ENCODE measurements around the gene DCAF12. TPM values are rescaled to one million over a fixed set of nuclear protein-coding genes. Genes with fewer than 3 reads are reported as not detected.
"Not testable (repeated sequence)": the region's sequence is repeated elsewhere in the genome, so short reads cannot be mapped to it uniquely, and the experiment has no call there.

Gene DCAF12
- total RNA-seq, 2 donors from 2014 or later, result 36.9 to 40.8 TPM

DNA sequence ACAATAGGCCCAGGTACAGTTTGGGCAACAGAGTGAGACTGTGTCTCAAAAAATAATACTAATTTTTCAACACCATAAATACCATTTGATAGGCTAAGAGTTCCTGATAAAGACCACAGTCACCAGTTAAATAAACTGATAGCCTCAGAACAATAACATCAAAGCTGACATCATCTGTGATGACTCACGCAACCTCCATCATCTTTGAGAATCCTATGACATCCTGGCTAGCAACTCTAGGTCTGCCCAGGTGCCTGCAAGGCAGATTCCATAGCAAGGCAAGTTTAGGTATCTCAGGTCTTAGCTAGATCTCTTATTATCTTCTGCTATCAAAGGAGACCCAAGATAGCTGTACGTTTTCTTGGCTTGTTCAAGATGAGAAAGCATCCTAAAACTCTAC lies 47.3 kb downstream of the DCAF12 start:
- DNase-seq (no peak), ATAC-seq (no peak)
- intact Hi-C loops (cut with DNase I, micrococcal nuclease), result loop anchor here in 1 of 2 donors (10.0 kb wide), 1 partner anchor 154 kb away; no protein-coding TSS in a partner anchor

DNA sequence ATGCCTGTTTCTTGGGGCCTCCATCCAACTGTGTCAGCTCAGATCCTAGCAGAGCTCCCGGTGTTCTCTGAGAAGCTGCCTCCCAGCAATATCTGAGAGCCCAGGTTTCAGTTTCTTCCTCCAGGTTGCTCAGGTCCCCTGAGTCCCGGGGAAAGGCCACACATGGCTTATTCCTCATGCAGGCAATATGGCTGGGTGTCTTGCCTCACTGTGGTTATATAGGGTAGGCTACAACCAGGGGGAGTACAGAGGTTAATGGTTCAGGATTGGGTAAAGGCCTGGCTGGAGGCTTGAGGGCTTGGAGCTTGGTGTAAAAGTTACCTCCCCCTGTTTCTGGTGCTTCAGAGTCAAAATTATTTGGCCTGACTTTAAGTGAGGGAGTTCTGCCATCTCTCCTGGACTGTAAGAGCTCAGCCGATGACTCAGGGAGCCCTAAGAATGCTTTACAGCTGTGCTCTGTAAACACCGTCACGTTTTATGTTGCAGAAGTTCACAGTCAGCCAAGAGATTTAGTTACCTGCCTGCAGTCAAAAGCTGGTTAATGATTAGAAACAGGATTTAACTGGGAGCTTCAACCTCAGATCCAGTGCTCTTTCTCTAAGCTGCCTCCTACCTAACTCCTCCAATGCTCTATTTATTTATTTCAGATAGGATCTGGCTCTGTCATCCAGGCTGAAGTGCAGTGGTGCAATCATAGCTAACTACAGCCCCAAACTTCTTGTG lies 53.5 kb downstream of the DCAF12 start:
- peak; percentile 24 to 44 for DNase-seq
- intact Hi-C loops (cut with DNase I, micrococcal nuclease), result loop anchor here in 1 of 2 donors (10.0 kb wide), 1 partner anchor 148 kb away; no protein-coding TSS in a partner anchor
- peak; percentile 95 for ATAC-seq

DNA sequence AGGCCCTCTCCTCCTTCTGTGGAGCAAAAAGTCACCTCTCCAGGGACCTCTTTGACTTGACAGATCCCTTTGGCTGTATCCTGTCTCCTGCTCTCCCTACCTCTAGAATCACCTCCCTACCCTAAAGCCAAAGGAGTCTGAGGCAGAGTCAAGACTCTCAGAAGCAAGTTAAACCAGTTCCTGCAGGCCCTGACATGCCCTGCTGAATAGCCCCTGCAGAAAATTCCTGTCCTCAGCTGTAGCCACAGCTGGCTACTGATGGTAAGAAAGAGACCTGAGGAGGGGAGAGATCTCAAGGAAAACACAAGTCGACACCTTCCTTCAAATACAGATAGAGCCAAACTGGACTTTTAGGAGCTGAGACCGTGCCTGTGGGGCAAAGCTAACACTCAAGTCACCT lies 54.1 kb downstream of the DCAF12 start:
- peak; percentile 40 for ATAC-seq
- DNase-seq, result no peak
- intact Hi-C loops (cut with DNase I, micrococcal nuclease), result loop anchor here in 1 of 2 donors (10.0 kb wide), 1 partner anchor 148 kb away; no protein-coding TSS in a partner anchor

- intact Hi-C loops (cut with DNase I, micrococcal nuclease), result loop anchor here in 1 of 2 donors (10.0 kb wide), 1 partner anchor 146 kb away; no protein-coding TSS in a partner anchor
- no peak for DNase-seq
- ATAC-seq, result no peak
Measured at GRCh38 chr9:34070606-34071324, 55.7 kb downstream of the DCAF12 start.

DNA sequence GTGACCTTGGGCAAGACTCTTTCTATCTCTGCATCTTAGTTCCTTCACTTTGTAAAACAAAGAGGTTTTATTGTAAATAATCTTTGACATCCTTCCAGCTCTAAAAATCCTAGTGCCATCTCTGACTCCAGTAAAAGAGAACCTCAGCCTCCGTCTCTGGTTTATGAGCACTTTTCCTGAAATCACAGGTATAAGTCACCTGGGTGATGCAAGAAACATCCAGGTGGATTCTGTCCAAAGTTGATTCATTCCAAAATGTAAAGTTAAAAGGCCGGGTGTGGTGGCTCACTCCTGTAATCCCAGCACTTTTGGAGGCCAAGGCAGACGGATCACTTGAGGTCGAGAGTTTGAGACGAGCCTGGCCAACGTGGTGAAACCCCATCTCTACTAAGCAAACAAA lies 56.7 kb downstream of the DCAF12 start:
- DNase-seq (no peak), ATAC-seq (no peak)
- intact Hi-C loops (cut with DNase I, micrococcal nuclease), result loop anchor here in 1 of 2 donors (10.0 kb wide), 1 partner anchor 145 kb away; no protein-coding TSS in a partner anchor

DNA sequence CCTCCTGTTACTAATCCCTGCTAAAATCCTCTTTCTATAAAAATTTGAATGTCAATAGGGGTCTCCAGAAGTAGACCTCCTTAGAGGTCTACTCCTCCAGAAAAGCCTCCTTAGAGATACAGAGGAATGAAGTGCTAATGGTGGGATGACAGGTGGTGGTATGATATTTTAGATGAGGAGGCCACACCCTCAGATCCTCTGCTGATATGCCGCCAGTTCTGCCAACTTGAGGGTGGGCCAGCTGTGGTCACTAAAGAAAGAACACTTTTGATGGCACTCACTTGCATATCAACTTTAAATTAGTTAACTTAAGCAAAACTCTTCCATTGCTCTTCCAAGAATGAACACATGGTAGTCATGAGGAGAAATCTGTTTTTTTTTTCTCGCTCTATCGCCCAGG lies 61.0 kb downstream of the DCAF12 start:
- ATAC-seq (no peak), DNase-seq (no peak)

GRCh38 chr9:34059954-34060353 lies 66.5 kb downstream of the DCAF12 start:
- intact Hi-C loops (cut with DNase I, micrococcal nuclease), result no loop called here
- no peak for ATAC-seq
- no peak for DNase-seq

More for the DNA sequence above, 61.0 kb downstream of the DCAF12 start:
- intact Hi-C loops (cut with DNase I, micrococcal nuclease), result no loop called here

DNA sequence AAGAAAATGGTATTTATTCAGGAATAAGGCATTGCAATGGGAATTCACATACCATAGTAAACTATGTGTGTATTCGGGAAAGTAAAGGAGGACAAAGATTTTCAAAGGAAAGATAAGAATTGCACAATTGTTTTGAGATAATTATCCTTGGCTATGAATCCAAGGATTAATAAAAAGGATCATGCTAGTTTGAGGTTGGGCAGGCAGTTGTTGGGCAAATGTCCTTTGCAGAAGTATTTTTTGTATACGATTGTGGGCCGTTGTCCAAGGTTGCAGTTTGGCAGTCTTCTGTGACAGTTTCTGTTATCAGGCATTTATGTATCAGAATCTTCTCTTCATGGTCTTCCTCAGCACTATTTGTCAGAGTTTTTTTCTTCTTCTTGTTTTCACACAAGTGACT lies 67.2 kb downstream of the DCAF12 start:
- DNase-seq, result no peak
- intact Hi-C loops (cut with DNase I, micrococcal nuclease), result no loop called here
- ATAC-seq, result no peak

DNA sequence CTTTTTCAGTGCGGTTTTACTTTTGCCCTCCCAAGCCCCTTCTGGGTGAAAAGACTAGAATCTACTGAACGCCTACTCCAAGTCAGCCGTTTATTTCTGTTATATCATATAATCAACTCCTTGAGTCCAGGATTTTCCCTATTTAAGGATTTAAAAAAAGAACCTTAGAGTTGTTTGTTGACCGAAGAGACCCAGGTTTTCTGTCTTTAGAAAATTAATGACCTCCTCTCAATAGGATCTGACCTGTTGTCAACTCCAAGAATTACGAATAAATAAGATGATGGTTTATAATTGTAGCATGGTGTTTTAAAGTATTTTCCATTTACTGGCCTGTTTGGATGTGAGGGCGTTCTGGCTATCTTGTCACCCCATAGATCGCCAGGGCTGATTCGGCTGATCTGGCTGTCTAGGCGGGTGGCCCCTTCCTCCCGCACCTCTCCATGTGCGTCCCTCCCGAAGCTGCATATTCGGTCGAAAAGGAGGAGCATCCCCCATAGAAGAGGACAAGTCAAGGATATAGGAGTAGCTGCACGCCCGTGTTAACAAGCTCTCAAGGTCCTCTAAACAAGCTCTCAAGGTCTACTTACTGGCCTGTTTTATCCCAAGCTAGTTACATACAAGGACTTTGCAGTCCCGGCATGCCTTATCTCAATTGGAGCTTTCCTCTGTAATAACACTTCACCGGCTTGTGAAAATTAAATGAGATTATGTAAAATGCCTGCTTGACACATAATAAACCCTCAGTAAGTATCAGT lies 76.7 kb downstream of the DCAF12 start:
- DNase-seq, result peak; percentile 15 to 26
- no peak for ATAC-seq
- intact Hi-C loops (cut with DNase I, micrococcal nuclease), result no loop called here

- intact Hi-C loops (cut with DNase I, micrococcal nuclease), result no loop called here
- ATAC-seq (peak; percentile 83), DNase-seq (peak; percentile 99)
Measured at GRCh38 chr9:34048727-34049629, 77.5 kb downstream of the DCAF12 start, which contains the start of gene UBAP2. TSS of gene UBAP2 (minus strand) at chr9:34048887. CDS start at chr9:34017148, 31,739 bp downstream.

DNA sequence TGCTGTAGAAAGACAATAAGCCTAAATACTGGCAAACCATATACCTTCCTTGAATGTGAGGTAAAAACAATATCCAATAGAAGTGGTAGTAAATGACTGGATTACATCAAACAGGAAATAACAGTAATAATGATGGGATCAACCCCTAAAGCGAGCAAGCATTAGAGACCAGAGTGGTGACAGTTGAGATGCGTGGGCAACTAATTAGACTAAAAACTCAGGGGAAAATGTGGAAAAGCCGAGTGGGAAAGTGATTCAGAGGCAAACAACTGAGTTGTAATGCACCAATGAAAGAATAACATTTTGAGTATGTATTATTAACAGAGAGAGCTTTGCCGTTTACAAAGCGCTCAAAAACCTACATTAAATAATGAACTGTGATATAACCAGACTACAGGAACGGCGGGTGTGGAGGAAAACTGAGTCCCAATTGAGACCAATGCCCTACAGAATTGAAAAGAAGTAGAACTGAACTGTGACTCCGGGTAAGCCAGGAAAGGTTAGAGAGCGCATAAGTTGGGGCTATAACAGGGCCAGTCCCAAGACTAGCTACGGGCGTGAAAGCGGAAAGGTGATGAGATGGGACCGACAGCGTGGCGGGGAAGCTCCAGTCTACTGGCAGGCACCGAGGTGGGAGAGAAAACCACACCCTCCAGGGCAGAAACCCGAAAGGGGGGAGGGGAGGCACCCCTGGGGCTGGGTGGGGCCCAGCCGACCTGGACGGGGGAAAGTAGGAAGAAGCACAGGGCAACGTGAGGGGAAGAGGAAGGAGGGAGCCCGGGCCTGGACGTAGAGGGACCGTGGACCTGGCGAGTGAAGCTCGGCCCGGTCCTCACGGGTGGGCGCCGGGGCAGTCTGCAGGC lies 78.4 kb downstream of the DCAF12 start:
- DNase-seq (peak; percentile 68 to 74), ATAC-seq (peak; percentile 48)
- intact Hi-C loops (cut with DNase I, micrococcal nuclease), result no loop called here

DNA sequence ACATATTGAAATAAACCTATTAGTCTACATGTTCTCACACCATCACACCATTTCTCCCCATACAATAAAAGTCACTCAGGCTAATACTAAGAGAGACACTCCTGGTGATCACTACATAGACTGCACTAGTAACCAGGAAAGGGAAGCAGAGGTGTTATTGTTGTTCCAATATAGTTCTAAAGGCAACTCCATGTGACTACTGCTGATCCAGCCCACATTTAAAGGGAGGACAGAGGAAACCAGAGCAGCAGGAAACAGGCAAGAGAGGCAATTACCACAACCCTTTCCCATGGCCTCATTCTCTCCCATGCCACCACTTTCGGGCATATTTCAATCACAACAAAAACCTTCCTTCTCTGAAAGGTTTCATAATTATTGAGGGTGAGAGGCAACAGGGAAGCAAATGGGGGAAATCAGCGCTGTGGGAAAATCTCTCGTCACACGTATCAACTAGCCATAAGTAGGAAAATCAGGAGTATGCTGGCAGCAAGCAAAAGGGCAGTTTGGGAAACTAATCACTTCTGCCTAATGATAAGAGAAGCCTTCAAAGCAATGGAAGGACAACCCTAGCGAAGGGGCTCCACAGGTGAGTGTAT lies 79.6 kb downstream of the DCAF12 start:
- intact Hi-C loops (cut with DNase I, micrococcal nuclease), result no loop called here
- DNase-seq, result peak; percentile 21 to 39
- peak; percentile 63 for ATAC-seq

DNA sequence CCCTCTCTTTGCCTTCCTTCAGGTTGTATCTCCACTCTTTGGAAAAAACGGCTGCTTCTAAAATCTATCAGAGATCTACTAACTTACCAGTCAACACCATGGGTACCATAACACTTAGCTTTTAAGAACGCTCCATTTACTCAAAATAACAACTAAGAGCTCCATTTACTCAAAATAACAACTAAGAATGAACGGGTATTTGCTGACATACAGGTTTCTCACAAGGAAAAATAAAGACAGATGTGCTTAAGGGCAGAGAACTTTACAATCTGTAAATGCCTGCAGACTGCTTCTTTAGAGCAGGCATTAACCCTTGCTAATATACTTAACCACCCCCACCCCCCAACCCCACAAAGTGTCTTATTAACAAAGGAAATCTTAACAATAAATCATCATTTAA lies 80.6 kb downstream of the DCAF12 start:
- no peak for DNase-seq
- no peak for ATAC-seq
- intact Hi-C loops (cut with DNase I, micrococcal nuclease), result no loop called here

- ATAC-seq; DNase-seq; intact Hi-C loops (cut with DNase I, micrococcal nuclease): not testable (repeated sequence)
Measured at GRCh38 chr9:34042074-34042473, 84.4 kb downstream of the DCAF12 start.

GRCh38 chr9:34038851-34039250 lies 87.6 kb downstream of the DCAF12 start:
- ATAC-seq; DNase-seq; intact Hi-C loops (cut with DNase I, micrococcal nuclease): not testable (repeated sequence)

DNA sequence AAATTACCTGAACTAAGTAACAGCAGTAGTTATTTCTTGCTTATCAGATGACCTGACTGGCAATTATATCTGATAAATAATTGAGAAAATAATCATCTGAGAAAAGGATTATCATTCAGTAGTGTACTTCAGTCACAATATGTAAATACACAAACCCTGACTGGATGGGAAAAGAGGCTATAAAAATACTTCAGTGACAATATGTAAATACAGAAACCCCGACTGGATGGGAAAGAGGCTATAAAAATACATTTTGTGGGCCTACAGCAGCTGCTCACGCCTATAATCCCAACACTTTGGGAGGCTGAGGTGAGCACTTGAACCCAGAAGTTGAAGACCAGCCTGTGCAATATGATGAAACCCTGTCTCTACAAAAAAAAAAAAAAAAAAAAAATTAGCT lies 88.9 kb downstream of the DCAF12 start:
- intact Hi-C loops (cut with DNase I, micrococcal nuclease), result no loop called here
- no peak for DNase-seq
- peak; percentile 46 for ATAC-seq

DNA sequence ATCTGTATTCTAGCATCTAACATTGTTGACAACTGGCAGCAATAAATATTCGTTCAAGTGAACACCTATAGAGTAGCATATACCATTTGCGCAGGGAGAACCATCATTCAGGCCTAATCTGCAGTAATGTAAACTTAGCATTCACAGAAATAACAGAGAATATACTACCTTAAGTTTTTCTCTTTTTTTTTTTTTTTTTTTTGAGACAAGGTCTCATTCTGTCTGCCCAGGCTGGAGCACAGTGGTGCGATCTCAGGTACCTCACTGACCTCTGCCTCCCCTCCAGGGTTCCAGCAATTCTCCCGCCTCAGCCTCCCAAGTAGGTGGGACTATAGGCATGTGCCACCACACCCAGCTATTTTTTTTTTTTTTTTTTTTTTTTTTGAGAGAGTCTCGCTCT lies 89.9 kb downstream of the DCAF12 start:
- DNase-seq (no peak), ATAC-seq (no peak)
- intact Hi-C loops (cut with DNase I, micrococcal nuclease), result no loop called here
